GM18907 (cell line): ENCODE measurements around the gene PAPSS1.
"Not testable (repeated sequence)": the region's sequence is repeated elsewhere in the genome, so short reads cannot be mapped to it uniquely, and the experiment has no call there.

Source experiments
- ATAC-seq: cut with Tn5 transposase; IDR thresholded peaks from one replicate; pipeline ENCODE4 v1.9.1; 2021; ENCODE audit warnings: mild to moderate bottlenecking, moderate library complexity; ENCODE audit not compliant: unreplicated experiment

The PAPSS1 gene

DNA sequence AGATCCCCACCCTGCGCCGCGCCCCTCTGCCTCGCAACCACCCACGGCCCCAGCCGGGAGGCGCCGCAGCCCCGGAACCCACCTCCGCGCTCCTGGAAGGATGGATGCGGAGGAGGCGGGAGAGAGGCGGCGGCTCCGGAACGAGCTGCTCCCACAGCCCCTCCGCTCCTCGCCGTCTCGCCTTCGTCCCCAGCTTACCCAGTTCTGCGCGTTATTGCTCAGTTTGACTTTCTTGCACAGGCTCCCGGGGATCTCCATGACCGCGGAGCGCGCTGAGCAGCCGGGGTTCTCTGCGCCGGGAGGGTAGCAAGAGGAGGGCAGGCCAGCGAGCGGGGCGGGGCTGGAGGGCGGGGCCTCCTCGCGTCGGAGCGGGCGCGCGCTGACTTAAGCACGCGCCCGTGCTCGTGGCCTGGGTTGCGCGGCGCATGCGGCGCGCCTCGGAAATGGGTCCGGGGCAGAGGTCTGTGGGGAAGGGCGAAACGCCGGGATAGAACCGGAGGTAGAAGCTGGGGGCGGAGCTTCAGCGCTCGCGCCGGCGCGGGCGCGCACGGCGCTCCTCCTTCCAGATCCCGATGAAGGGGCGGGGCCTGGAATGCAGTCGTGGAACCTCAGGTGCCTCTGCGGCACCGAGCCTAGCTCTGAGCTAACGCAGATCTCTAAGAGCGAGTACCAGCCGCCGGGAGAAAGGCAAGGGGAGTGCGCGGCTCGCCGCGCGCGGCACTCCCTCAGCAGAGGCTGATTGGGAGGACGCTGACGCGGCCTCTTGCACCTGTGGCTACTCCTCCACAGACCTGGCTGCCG is at the start of gene PAPSS1:
TSS of gene PAPSS1 (minus strand) at position 313 of the 801 bp plus-strand sequence. CDS start at position 258, 55 bp downstream.
- ATAC-seq: peak; percentile 89

DNA sequence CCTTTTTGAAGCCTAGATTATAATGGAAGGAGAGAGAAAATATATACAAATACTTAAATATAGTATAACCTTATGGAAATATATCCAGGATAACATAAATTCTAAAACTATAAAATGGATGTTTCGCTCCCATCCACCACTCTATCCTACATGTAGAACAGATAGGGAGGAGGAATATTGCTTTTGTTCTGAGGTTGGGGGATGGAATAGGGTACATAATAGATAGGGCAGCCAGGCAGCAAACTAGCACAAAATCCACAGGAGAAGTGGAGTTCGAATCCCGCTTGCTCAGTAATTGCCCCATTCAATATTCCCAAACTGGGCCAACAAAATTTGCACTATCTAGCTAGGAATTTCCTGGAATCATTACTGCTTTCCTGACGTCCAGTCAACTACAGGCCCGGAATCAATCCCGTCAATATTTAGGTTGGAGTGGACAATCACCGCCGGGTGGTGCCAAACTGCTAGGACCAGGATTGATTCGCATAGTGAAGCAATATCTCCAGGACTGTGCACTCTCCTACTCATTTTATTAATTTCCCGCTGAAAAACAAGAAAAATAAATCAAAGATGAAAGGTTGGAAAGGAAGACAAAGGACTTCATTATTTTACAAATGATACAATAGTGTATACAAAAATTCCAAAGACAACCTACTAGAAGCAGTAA is 40.4 kb upstream of the PAPSS1 start:
- ATAC-seq: no peak

DNA sequence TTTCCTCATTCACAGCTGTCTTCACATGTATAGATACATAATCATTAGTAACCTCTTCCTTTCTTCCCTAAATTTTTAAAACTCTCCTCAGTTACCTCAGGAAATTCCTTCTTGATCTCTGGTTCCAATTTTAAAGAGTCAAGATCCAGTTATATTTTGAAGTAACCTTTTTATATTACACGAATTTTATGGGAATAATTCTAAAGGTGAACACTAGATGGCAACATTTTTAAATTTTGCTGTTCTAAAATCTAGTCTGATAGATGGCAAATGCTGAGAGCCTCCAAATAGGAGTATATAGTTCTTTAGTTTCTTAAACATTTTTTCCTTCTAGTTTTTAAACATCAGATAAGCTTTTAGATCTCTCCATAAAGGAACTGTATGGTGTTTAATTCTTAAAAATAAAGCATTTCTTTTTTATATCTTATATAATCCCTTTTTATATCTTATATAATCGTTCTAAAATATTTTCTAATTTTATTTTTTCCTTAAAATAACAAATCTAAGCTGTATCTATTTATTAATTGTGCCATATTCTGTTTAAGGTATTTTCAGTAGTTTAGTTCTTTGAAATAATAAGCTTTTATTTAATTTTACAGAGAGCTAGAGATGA is 37.9 kb upstream of the PAPSS1 start:
- no peak for ATAC-seq

DNA sequence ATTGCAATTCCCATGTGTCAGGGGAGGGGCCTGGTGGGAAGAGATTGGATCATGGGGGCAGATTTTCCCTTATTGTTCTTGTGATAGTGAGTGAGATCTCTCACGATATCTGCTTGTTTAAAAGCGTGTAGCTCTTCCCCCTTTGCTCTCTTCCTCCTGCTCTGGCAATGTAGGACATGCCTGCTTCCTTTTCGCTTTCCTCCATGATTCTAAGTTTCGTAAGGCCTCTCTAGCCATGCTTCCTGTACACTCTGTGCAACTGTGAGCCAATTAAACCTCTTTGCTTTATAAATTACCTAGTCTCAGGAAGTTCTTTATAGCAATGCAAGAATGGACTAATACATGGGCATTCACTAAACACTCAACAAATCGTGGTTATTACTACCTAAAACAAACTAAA is 37.2 kb upstream of the PAPSS1 start:
- ATAC-seq: no peak

DNA sequence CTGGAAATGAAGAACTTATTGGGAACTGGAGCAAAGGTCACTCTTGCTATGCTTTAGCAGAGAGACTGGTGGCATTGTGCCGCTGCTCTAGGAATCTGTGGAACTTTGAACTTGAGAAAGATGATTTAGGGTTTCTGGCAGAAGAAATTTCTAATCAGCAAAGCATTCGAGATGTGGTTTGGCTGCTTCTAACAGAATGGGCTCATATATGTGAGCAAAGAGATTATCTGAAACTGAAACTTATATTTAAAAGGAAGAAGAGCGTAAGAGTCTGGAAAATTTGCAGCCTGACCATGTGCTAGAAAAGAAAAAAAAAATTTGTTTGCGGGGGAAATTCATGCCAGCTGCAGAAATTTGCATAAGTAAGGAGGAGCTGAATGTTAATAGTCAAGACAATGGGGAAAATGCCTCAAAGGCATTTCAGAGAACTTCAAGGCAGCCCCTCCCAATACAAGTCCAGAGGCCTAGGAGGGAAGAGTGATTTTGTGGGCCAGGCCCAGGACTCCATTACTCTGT is 35.9 kb upstream of the PAPSS1 start:
- ATAC-seq: no peak

DNA sequence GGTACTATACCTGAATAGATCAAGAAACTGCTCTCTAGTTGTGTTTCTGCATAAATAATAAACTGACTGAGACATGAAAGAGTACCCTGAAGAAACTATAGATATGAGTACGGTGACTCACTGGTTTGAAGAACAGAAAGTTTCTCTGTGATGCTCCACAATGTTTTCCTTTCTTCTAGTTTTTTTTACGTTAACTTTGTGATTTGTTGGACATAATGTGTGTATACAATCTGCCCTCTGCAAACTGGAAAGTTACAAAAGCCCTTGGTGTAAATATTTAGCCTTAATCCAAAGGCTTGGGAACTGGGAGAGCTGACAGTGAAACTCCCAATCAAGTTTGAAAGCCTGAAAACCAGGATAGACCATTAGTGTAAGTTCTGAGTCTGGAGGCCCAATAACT is 31.6 kb upstream of the PAPSS1 start:
- ATAC-seq: no peak

DNA sequence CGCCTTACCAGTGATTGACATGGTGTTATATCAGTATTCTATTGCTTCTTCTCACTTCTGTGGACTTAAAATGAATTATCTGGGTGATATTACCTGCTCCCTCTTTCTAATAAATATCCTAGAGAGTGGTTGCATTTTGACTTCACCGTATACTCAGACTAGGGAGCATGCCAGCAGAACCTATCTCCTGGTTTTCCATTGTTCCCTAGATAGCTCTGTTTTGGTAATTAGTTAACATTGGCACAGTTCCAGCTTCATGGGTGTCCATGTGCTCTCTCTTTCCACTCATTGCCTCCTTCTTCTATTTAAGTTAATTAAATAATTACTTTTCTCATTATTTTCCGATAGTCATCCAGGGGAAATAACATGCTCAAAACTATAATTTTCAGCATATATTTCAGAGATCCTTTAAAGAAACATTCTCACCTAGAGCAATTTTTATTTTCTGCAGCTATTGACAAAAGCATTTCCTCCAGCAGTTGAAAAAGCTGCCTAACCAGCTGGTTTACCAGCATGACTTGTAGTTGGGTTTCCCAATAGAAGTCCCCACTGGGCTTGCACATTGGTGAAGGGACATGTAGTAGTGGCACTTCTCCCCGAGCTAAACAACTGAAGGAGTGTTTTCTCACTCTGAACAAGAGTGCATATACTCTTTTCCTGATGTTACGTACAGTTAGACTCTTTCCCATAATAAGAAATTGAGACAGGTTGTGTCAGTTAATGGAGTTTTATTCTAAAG is 27.9 kb upstream of the PAPSS1 start:
- no peak for ATAC-seq

DNA sequence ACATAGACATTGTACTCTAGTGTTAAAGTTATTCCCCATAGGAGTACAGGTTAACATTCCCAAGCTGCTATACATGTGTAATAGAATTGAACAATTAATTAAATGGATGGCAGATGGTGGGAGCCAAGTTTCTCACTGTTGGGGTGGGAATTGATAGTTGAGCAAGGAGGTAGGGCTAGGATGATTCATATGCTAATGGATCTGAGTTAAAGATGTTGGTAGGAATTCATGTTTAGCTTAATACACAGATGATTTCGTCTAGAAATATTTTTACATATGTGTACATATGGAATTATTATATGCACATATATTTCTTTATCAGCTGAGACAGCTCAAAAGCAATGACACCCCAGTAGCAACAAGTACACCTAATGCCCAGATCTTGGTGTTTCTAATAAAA is 26.1 kb upstream of the PAPSS1 start:
- no peak for ATAC-seq

DNA sequence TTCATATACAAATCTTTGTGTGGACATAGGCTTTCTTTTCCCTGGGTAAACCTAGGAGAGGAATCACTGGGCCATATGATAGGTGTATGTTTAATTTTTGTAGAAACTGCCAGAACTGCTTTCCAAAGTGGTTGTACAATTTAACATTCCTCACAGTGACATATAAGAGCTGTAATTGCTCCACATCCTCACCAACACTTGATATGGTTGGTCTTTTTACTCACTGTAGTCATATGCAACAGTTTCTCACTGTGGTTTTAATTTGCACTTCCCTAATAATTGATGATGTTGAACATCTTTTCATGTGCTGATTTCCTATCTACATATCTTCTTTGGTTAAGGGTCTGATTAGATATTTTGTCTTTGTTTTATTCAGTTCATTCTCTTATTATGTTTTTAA is 24.5 kb upstream of the PAPSS1 start:
- ATAC-seq: no peak

DNA sequence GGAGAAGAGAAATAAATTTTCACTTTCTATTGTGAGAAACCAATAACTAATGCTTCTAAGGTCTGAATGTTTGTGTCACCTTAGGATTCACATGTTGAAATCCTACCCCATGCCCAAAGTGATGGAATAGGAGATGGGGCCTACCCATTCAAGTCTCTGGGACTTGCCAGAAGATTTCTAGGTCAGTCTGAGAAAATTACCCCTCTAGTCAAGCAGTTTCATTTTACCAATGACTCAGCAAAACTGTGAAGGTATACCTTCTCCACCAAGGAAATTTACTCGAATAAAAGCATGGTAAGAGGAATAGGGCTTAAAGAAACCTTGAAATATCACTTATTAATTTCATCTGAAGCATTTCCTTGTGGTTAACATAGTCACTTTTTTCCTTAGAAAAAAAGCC is 23.5 kb upstream of the PAPSS1 start:
- no peak for ATAC-seq

DNA sequence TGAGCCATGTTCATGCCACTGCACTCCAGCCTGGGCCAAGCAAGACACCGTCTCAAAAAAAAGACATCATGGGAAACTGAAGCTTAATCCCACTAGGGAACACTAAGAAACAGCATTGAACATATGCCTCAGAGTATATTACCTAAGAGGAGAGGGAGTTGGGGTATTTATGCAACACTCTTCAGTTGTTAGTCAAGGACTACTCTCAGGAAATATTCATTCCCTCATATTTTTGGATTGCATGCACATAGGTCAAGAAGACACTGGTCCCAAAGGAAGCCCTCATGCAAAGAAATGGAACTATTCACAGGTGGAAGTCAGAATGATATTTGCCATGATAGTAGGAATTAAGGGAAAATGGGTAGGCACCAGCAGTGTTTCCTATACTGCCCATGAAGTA is 22.8 kb upstream of the PAPSS1 start:
- no peak for ATAC-seq

DNA sequence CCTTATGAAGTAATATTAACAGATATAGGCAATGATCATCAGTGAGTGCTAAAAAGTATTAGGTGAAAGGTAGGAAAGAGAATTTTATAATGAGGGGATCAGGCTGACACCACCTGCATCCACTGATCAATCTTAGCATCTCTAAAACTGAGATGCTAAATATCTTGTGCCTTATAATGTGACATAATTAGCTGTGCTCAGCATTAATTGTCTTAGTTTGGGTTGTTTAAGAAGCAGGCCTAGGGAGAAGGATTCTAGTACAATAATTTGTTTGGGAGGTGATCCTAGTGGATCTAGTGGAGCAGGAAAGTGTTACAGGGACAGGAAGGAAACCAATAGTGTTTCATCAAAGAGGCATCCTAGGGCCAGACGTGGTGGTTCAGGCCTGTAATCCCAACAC is 22.2 kb upstream of the PAPSS1 start:
- no peak for ATAC-seq

DNA sequence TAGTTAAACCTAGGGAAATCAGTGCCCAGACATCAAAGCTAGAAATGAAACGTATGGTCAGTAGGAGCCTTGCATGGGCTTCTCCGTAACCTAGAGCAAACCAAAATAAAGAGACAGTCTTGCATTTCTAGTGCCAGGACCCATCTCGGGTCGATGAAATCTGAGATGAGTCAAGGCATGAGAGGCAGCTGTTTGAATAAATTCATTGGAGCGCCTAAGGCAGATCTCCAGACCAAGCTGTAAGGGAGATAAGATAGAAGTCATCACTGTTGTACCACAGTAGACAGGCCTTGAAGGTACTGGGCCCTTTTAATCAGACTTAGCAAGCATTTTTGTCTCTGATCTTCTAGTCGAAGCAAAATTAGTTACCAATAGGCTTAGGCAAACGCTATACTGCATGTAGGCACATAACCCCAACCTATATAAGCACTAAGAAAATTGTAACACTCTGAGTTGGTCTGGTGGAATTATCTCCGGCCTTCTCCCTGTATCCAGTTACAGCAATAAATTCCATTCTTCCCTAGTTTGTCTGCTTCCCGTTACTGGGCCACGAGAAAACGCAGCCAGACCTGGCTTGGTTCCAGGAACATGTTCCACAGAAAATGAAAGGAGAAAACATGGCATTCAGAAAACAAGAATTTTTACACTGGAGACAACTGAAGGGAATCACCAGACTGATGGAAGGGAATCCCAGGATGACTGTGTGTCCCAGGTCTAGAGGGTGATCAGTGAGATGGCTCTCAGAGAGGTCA is 21.1 kb upstream of the PAPSS1 start:
- no peak for ATAC-seq

DNA sequence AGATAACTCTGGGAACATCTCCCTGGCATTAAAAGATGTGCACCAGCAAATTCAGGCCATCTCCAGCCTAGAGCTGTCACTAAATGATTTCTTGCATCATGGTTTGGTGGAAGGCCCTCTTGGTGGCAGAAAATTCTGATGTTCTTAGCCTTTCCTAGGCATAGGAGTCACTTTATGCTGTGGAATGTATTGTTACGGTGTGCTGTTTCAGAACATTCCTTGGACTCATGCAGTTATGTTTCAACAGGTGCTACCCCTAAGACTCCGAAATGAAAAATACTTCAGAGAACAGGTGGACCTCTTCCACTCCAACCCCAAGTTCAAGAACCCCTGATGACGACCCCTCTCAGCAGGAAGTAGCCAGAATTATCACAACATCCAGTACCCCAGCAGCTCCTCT is 20.3 kb upstream of the PAPSS1 start:
- ATAC-seq: no peak

DNA sequence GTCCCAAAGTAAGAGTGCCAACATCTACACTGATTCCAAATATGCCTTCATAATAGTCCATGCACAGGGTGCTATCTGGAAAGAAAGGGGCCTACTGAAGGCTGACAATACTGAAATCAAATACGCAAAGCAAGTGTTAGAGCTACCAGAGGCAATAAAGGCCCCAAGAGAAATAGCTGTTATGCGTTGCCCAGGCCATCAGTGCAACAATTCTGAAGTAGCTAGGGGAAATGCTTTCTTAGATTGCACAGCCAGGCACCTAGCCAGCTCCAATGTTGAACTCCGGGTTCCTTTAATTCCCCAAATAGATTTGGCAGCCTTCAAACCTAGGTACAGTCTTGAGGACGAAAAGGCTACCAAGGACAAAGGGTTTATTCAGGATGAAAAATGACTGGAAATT is 17.4 kb upstream of the PAPSS1 start:
- ATAC-seq: no peak

DNA sequence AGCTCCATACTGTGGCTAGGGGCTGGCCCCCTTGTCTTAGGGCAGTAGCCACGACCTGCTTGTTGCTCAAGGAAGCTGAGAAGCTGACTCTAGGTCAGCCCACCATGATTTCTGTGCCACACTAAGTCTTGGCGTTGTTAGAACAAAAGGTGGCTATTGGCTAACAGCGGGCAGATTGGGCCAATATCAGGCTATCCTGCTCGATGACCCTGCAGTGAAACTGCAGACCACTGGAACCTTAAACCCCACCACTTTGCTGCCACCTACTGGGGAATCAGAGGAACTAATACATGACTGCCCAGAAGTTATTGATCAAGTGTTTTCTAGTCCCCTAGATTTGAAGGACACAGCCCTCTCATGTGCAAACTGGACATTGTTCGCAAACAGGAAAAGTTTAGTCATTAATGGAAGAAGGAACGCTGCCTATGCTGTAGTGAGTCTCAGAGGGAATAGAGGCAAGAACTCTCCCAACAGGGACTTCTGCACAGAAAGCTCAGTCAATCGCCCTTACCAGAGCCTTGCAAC is 17.0 kb upstream of the PAPSS1 start:
- ATAC-seq: peak; percentile 79

DNA sequence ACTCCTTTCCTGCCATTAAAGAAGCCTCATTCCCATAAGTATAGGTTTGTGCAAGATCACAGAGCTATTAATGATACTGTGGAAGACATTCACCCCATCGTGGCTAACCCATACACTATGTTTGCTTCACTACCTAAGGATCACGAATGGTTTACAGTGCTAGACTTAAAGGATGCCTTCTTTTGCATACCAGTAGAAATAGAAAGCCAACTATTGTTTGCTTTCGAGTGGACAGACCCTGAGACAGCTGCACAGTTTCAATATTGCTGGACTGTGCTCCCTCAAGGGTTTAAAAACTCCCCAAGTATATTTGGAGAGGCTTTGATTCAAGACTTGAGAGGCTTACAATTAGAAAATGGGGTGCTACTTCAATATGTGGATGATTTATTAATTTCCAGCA is 16.0 kb upstream of the PAPSS1 start:
- ATAC-seq: peak; percentile 63

DNA sequence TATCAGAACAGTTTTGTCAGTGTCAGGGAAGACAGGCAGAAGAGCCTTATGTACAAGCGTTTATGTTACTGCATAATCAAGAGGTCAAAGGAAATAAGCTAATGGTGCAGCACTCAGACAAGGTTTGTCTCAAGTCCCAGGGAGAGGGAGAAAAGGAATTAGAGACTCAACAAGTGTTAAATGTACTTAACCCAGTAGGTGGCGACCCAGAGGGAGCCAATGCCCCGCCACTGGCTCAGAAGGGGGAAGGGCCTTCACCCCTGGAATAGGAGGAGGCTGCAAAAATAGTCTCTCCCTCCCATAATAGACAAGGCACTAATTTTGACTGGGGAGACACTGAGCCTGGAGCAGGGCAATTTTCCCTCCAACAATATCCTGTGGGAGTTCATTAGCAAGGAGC is 14.1 kb upstream of the PAPSS1 start:
- no peak for ATAC-seq

DNA sequence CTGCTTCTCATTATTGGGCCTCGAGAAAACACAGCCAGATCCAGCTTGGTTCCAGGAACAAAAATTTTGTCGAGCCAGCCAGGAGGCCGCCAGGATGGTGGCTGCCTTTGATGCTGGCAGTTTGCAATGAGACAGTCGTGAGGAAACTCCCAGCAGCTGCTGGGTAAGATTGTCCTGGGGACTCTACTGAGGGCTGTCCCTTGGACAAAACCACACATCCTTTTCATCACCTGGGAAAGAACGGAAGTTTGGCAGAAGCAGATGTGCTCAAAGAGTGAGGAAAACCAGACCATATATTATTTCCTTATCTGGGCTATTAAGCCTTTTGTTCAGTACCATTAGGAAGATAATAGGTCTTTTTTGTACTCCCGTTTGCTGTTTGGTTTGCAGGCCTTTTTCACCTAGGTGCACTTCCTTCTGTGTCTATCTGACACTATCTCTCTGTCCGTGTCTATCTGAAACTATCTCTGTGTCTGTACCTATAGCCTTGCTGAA is 13.4 kb upstream of the PAPSS1 start:
- ATAC-seq: peak; percentile 42

DNA sequence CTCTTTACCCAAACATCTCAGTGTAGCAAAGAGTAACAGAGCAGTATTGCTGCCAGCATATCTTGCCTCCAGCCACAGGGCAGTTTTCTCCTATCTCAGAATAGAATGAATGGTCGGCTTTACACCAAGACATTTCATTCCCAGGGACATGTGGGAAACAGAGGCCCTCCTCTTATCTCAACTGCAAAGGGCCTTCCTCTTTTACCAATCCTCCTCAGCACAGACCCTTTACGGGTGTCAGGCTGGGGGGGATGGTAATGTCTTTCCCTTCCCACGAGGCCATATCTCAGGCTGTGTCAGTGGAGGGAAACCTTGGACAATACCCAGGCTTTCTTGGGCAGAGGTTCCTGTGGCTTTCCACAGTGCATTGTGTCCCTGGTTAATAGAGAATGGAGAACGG is 9.0 kb upstream of the PAPSS1 start:
- not testable (repeated sequence) for ATAC-seq
